Measurements from ENCODE around the gene KIAA0753. TPM values are rescaled to one million over a fixed set of nuclear protein-coding genes. Genes with fewer than 3 reads are reported as not detected.

Gene KIAA0753
- total RNA-seq, 2 experiments from 2014 or later: 20.8 to 29.8 TPM

DNA sequence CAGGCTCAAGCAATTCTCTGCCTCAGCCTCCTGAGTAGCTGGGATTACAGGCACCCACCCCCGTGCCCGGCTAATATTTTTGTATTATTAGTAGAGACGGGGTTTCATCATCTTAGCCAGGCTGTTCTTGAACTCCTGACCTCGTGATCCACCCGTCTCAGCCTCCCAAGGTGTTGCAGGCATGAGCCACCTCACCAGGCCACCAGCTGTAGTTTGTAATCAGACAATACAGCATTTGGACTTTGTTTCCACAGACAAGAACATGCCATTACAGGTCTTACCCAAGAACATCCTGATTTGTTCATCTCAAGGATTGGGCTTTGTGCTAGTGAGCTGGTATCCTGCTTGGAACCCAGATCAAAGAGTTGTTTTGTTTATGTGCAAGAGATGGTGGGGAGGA lies 41.2 kb upstream of the KIAA0753 start:
- no peak for TF ChIP-seq EZH2phosphoT487 (IDR thresholded peaks at IDR 0.05; ENCODE audit: borderline replicate concordance, low read depth, low read length)
- TF ChIP-seq, protein P1, sequence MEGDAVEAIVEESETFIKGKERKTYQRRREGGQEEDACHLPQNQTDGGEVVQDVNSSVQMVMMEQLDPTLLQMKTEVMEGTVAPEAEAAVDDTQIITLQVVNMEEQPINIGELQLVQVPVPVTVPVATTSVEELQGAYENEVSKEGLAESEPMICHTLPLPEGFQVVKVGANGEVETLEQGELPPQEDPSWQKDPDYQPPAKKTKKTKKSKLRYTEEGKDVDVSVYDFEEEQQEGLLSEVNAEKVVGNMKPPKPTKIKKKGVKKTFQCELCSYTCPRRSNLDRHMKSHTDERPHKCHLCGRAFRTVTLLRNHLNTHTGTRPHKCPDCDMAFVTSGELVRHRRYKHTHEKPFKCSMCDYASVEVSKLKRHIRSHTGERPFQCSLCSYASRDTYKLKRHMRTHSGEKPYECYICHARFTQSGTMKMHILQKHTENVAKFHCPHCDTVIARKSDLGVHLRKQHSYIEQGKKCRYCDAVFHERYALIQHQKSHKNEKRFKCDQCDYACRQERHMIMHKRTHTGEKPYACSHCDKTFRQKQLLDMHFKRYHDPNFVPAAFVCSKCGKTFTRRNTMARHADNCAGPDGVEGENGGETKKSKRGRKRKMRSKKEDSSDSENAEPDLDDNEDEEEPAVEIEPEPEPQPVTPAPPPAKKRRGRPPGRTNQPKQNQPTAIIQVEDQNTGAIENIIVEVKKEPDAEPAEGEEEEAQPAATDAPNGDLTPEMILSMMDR (conservative IDR thresholded peaks at IDR 0.05; ENCODE audit: low read length): no peak
- H3K36me3 ChIP-seq (ENCODE audit: insufficient read depth, low read length): no peaks in the 10 kb centered on the region
- H3K9me3 ChIP-seq (ENCODE audit: low read length): no peaks in the 10 kb centered on the region
- H3K9me2 ChIP-seq (ENCODE audit: insufficient read depth, low read length): no peaks in the 10 kb centered on the region
- ChIA-PET CTCF (ENCODE audit: unreplicated experiment) (no interaction called here), POLR2A (no interaction called here)
- no peak overlapping the region for H2AFZ ChIP-seq (ENCODE audit: low read length)
- no peak overlapping the region for H3K4me2 ChIP-seq (ENCODE audit: low read length)
- DNase-seq (ENCODE audit: low spot score): no peak
- H3K4me3 ChIP-seq (ENCODE audit: low read depth, low read length, poor library complexity, severe bottlenecking): no peak overlapping the region
- H3K27ac ChIP-seq (ENCODE audit: low read depth, low read length, poor library complexity, severe bottlenecking): no peak overlapping the region
- intact Hi-C loops (cut with micrococcal nuclease; ENCODE audit: unreplicated experiment): no loop called here
- H4K20me1 ChIP-seq (ENCODE audit: insufficient read depth, low read length): 0 out of 2 replicates have a peak, but pooled peaks cover 2% of the 10 kb centered on the region
- no peaks in the 10 kb centered on the region for H3K79me2 ChIP-seq (ENCODE audit: insufficient read depth, low read depth, low read length)
- H3K4me1 ChIP-seq (ENCODE audit: insufficient read depth, low read length, poor library complexity, severe bottlenecking): no peaks in the 10 kb centered on the region
- no TSS peak for BruUV-seq (replicated peaks)

DNA sequence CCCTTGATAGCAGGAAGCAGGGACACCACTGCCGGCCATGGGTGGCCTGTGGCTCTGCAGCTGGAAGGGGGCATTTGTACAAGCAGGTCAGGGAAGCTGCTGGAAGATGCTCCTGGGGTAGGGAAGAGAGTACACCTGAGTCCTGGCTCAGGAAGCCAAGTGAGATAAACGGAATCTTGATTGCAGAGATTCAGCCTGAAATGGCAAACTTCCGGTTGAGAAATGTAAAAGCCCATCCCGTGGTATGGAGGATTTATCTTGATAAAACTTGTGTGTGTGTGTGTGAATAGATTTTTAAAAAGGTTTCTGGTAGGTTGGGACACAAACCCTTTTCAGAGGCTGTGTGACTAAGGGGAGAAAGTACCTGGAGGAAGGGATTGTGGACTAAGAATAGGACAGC lies 40.7 kb upstream of the KIAA0753 start:
- Histone ChIP-seq H2AFZ (ENCODE audit: low read length) (no peak overlapping the region), H3K9me3 (ENCODE audit: low read length) (no peaks in the 10 kb centered on the region), H4K20me1 (ENCODE audit: insufficient read depth, low read length) (0 out of 2 replicates have a peak, but pooled peaks cover 4% of the 10 kb centered on the region), H3K9me2 (ENCODE audit: insufficient read depth, low read length) (no peaks in the 10 kb centered on the region), H3K79me2 (ENCODE audit: insufficient read depth, low read depth, low read length) (no peaks in the 10 kb centered on the region), H3K4me1 (ENCODE audit: insufficient read depth, low read length, poor library complexity, severe bottlenecking) (no peaks in the 10 kb centered on the region), H3K4me2 (ENCODE audit: low read length) (no peak overlapping the region), H3K4me3 (ENCODE audit: low read depth, low read length, poor library complexity, severe bottlenecking) (no peak overlapping the region), H3K36me3 (ENCODE audit: insufficient read depth, low read length) (no peaks in the 10 kb centered on the region), H3K27ac (ENCODE audit: low read depth, low read length, poor library complexity, severe bottlenecking) (no peak overlapping the region)
- no peak for TF ChIP-seq EZH2phosphoT487 (IDR thresholded peaks at IDR 0.05; ENCODE audit: borderline replicate concordance, low read depth, low read length)
- TF ChIP-seq, protein P1 (conservative IDR thresholded peaks at IDR 0.05; ENCODE audit: low read length): no peak
- ChIA-PET CTCF (ENCODE audit: unreplicated experiment) (no interaction called here), POLR2A (no interaction called here)
- DNase-seq (ENCODE audit: low spot score): no peak
- no TSS peak for BruUV-seq (replicated peaks)
- intact Hi-C loops (cut with micrococcal nuclease; ENCODE audit: unreplicated experiment): no loop called here

DNA sequence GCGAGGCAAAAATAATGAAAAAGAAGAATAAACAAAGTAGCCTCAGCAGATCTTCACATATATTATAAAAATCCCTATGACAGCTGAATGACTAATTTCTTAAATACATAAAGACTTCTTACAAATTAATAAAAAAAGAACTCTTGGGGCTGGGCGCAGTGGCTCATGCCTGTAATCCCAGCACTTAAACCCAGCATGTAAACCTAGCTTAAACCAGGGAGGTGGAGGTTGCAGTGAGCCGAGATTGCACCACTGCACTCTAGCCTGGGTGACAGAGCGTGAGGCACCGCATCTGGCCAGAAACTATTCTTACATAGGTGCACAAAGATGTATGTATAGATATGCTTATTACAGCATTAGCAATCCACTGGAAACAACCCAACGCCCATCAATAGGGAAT lies 38.7 kb upstream of the KIAA0753 start:
- POLR2A ChIA-PET: no interaction called here
- H3K4me2 ChIP-seq (ENCODE audit: low read length): no peak overlapping the region
- no peaks in the 10 kb centered on the region for H3K36me3 ChIP-seq (ENCODE audit: insufficient read depth, low read length)
- intact Hi-C loops (cut with micrococcal nuclease; ENCODE audit: unreplicated experiment): no loop called here
- DNase-seq (ENCODE audit: low spot score): no peak
- no peak overlapping the region for H2AFZ ChIP-seq (ENCODE audit: low read length)
- no peak for TF ChIP-seq EZH2phosphoT487 (IDR thresholded peaks at IDR 0.05; ENCODE audit: borderline replicate concordance, low read depth, low read length)
- TF ChIP-seq, protein P1 (conservative IDR thresholded peaks at IDR 0.05; ENCODE audit: low read length): no peak
- no peaks in the 10 kb centered on the region for H3K4me1 ChIP-seq (ENCODE audit: insufficient read depth, low read length, poor library complexity, severe bottlenecking)
- no peaks in the 10 kb centered on the region for H3K9me2 ChIP-seq (ENCODE audit: insufficient read depth, low read length)
- 0 out of 2 replicates have a peak, but pooled peaks cover 4% of the 10 kb centered on the region for H4K20me1 ChIP-seq (ENCODE audit: insufficient read depth, low read length)
- no peak overlapping the region for H3K4me3 ChIP-seq (ENCODE audit: low read depth, low read length, poor library complexity, severe bottlenecking)
- H3K27ac ChIP-seq (ENCODE audit: low read depth, low read length, poor library complexity, severe bottlenecking): no peak overlapping the region
- BruUV-seq (replicated peaks): no TSS peak
- no peaks in the 10 kb centered on the region for H3K79me2 ChIP-seq (ENCODE audit: insufficient read depth, low read depth, low read length)
- no peaks in the 10 kb centered on the region for H3K9me3 ChIP-seq (ENCODE audit: low read length)
- CTCF ChIA-PET (ENCODE audit: unreplicated experiment): no interaction called here

All from OCI-LY7 (cell line).